ENCODE data around the gene WNT3. TPM values are rescaled to one million over a fixed set of nuclear protein-coding genes. Genes with fewer than 3 reads are reported as not detected.

WNT3 gene
- total RNA-seq, 1 donor from 2014 or later: 1.3 TPM

- no peaks in the 10 kb centered on the region for H3K9me3 Mint-ChIP-seq
- H3K27me3 Mint-ChIP-seq: peaks cover 62% of the 10 kb centered on the region
- intact Hi-C loops (cut with micrococcal nuclease): loop anchor here (5.0 kb wide), 1 partner anchor 68 kb away; the partner anchor contains the start of gene GOSR2
- POLR2A ChIA-PET: no interaction called here
- peaks cover 16% of the 10 kb centered on the region for H3K4me1 Mint-ChIP-seq
- CTCF ChIA-PET: interaction anchor here (1.1 to 1.2 kb wide), 2 partner anchors 11 to 12 kb away, joined by 3 to 4 read pairs; no protein-coding TSS in a partner anchor
- H3K36me3 Mint-ChIP-seq (ENCODE audit: low read depth): no peaks in the 10 kb centered on the region
- H3K27ac Mint-ChIP-seq: no peak overlapping the region
- ATAC-seq (ENCODE audit: low read depth): no peak
- TF ChIP-seq, protein P1, sequence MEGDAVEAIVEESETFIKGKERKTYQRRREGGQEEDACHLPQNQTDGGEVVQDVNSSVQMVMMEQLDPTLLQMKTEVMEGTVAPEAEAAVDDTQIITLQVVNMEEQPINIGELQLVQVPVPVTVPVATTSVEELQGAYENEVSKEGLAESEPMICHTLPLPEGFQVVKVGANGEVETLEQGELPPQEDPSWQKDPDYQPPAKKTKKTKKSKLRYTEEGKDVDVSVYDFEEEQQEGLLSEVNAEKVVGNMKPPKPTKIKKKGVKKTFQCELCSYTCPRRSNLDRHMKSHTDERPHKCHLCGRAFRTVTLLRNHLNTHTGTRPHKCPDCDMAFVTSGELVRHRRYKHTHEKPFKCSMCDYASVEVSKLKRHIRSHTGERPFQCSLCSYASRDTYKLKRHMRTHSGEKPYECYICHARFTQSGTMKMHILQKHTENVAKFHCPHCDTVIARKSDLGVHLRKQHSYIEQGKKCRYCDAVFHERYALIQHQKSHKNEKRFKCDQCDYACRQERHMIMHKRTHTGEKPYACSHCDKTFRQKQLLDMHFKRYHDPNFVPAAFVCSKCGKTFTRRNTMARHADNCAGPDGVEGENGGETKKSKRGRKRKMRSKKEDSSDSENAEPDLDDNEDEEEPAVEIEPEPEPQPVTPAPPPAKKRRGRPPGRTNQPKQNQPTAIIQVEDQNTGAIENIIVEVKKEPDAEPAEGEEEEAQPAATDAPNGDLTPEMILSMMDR (IDR thresholded peaks at IDR 0.05): no peak
- DNase-seq: no peak
- H3K4me3 Mint-ChIP-seq: no peak overlapping the region
Measured at GRCh38 chr17:46853896-46854444, 35.5 kb upstream of the WNT3 start.

- TF ChIP-seq, protein P1 (IDR thresholded peaks at IDR 0.05): no peak
- Mint-ChIP-seq H3K36me3 (ENCODE audit: low read depth) (no peaks in the 10 kb centered on the region), H3K27ac (no peak within 1 kb of the TSS), H3K27me3 (peaks cover 69% of the 10 kb centered on the region), H3K9me3 (no peaks in the 10 kb centered on the region), H3K4me3 (peak within 1 kb of the TSS; percentile 73), H3K4me1 (peaks cover 16% of the 10 kb centered on the region)
- intact Hi-C loops (cut with micrococcal nuclease): loop anchor here (5.0 kb wide), 1 partner anchor 71 kb away; the partner anchor contains the start of gene GOSR2
- ATAC-seq (ENCODE audit: low read depth): peak; percentile 37
- DNase-seq: no peak
- POLR2A ChIA-PET: no interaction called here
- CTCF ChIA-PET: no interaction called here
Measured at GRCh38 chr17:46851029-46851741, 32.7 kb upstream of the WNT3 start, which contains the start of gene WNT9B. Gene WNT9B, plus strand, starts transcription at chr17:46851583. Its CDS starts 56 bp downstream, at chr17:46851639.

- ATAC-seq (ENCODE audit: low read depth) (no peak), DNase-seq (no peak)
- Mint-ChIP-seq H3K4me3 (peak overlapping the region; percentile 54), H3K4me1 (peaks cover 16% of the 10 kb centered on the region), H3K9me3 (no peaks in the 10 kb centered on the region), H3K27me3 (peaks cover 69% of the 10 kb centered on the region), H3K27ac (no peak overlapping the region), H3K36me3 (ENCODE audit: low read depth) (no peaks in the 10 kb centered on the region)
- ChIA-PET CTCF (no interaction called here), POLR2A (no interaction called here)
- intact Hi-C loops (cut with micrococcal nuclease): loop anchor here (5.0 kb wide), 1 partner anchor 72 kb away; the partner anchor contains the start of gene GOSR2
- TF ChIP-seq, protein P1 (IDR thresholded peaks at IDR 0.05): no peak
Measured at GRCh38 chr17:46850688-46851028, 32.2 kb upstream of the WNT3 start.

DNA sequence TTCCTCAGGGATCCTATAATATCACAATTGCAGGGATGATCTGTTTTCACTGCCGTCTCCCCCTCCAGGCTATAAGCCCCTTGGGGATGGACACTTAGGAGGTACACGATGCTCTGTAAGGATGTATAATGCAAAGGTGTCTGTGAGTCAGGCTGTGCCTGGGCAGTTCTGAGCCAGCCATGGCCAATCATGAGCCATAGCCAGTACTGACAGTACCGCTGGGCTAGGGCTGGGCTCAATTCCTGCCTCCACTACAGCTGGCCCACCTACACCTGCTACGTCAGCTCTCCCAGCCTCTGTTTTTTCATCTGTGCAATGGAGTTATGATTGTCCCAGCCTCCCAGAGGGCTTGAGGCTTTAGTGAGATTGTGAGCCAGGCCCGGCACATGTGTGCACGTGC lies 30.0 kb upstream of the WNT3 start:
- Mint-ChIP-seq H3K4me1 (peaks cover 19% of the 10 kb centered on the region), H3K9me3 (no peaks in the 10 kb centered on the region), H3K27ac (no peak overlapping the region), H3K36me3 (ENCODE audit: low read depth) (no peaks in the 10 kb centered on the region), H3K27me3 (peaks cover 59% of the 10 kb centered on the region), H3K4me3 (no peak overlapping the region)
- ATAC-seq (ENCODE audit: low read depth) (no peak), DNase-seq (no peak)
- TF ChIP-seq, protein P1 (IDR thresholded peaks at IDR 0.05): no peak
- intact Hi-C loops (cut with micrococcal nuclease): no loop called here
- POLR2A ChIA-PET: no interaction called here
- CTCF ChIA-PET: no interaction called here
